H1 (cell line): ENCODE results near the gene DRAXIN. TPM values are rescaled to one million over a fixed set of nuclear protein-coding genes. Genes with fewer than 3 reads are reported as not detected.

Experiments used
- CTCF ChIA-PET: fragments of 300-600 bp; sonication (Branson Sonifier 250); formaldehyde crosslinking; loops from one replicate; lab custom pipeline; 2021; ENCODE audit not compliant: partially characterized antibody; lab: Charles Lee
- POLR2A ChIA-PET: fragments of 300-600 bp; sonication (Branson Sonifier 250); formaldehyde crosslinking; loops from one replicate; lab custom pipeline; 2021; ENCODE audit warnings: inconsistent platforms; ENCODE audit not compliant: partially characterized antibody; lab: Charles Lee
- DNase-seq, 2 experiments: peaks; one replicate each; pipeline versions ENCODE4 v3.0.0 to v3.0.0-alpha.2; 2010 to 2022; ENCODE audit warnings: low spot score in 2 of 2, low read depth in 1 of 2, mixed read lengths in 1 of 2
- FAIRE-seq: peaks from 2 replicates; lab custom pipeline; 2011; peaks lifted over from hg19 to GRCh38; lab: Jason Lieb, UNC
- H2AFZ ChIP-seq: 2 replicates; pipeline ENCODE4 v1.8.1; 2012; ENCODE audit warnings: low read length, inconsistent platforms
- H2AK5ac ChIP-seq: 2 replicates; pipeline ENCODE4 v1.6.1; 2013; ENCODE audit warnings: low read depth, low read length
- H2BK120ac ChIP-seq: replicated peaks from 2 replicates; pipeline ENCODE3; 2013; ENCODE audit warnings: low read depth, low read length, inconsistent platforms
- H2BK12ac ChIP-seq: 2 replicates; pipeline ENCODE4 v1.6.1; 2013; ENCODE audit warnings: low read depth, low read length
- H2BK15ac ChIP-seq: 2 replicates; pipeline ENCODE4 v1.6.1; 2013; ENCODE audit warnings: low read length
- H2BK20ac ChIP-seq: 2 replicates; pipeline ENCODE4 v1.6.1; 2013; ENCODE audit warnings: low read length
- H2BK5ac ChIP-seq: 2 replicates; pipeline ENCODE4 v1.6.1; 2013; ENCODE audit warnings: low read depth, low read length
- H3K14ac ChIP-seq: 2 replicates; pipeline ENCODE4 v1.6.1; 2013; ENCODE audit warnings: inconsistent platforms; ENCODE audit not compliant: insufficient read length
- H3K18ac ChIP-seq: 2 replicates; pipeline ENCODE4 v1.6.1; 2013; ENCODE audit warnings: low read length; ENCODE audit errors: extremely low read depth
- H3K23ac ChIP-seq: 2 replicates; pipeline ENCODE4 v1.6.1; 2013; ENCODE audit warnings: inconsistent platforms; ENCODE audit not compliant: insufficient read length
- H3K23me2 ChIP-seq: 2 replicates; pipeline ENCODE4 v1.6.1; 2013; ENCODE audit warnings: low read depth, low read length
- H3K27ac ChIP-seq: 2 replicates; pipeline ENCODE4 v1.6.1; 2011; ENCODE audit warnings: low read depth, low read length, inconsistent platforms
- H3K27me3 ChIP-seq, 4 experiments: replicated peaks in 1 of 4; 1 replicate in 1 of 4; 2 replicates in 3 of 4; pipeline versions ENCODE4 v1.6.1 to v1.8.1; 2011 to 2013; ENCODE audit warnings: low read length in 3 of 4, mild to moderate bottlenecking in 3 of 4, inconsistent platforms in 2 of 4, mixed read lengths in 2 of 4, moderate library complexity in 1 of 4; ENCODE audit not compliant: control insufficient read depth in 3 of 4, insufficient read depth in 3 of 4; ENCODE audit errors: extremely low read depth in 1 of 4
- H3K36me3 ChIP-seq, 4 experiments: 2 replicates each; pipeline versions ENCODE4 v1.6.1 to v1.8.1; 2011 to 2013; ENCODE audit warnings: mild to moderate bottlenecking in 4 of 4, low read length in 3 of 4, moderate library complexity in 2 of 4, control low read depth in 1 of 4, inconsistent platforms in 1 of 4; ENCODE audit not compliant: insufficient read depth in 4 of 4, control insufficient read depth in 2 of 4
- H3K4ac ChIP-seq: replicated peaks from 2 replicates; pipeline ENCODE3; 2013; ENCODE audit warnings: low read length, low read depth, mixed read lengths, inconsistent platforms; ENCODE audit not compliant: insufficient read length
- H3K4me1 ChIP-seq, 4 experiments: replicated peaks in 1 of 4; 1 replicate in 1 of 4; 2 replicates in 3 of 4; pipeline versions ENCODE4 v1.6.1 to v1.8.1; 2011 to 2013; ENCODE audit warnings: low read length in 3 of 4, inconsistent platforms in 2 of 4, mixed read lengths in 1 of 4; ENCODE audit not compliant: insufficient read depth in 4 of 4, control insufficient read depth in 3 of 4
- H3K4me2 ChIP-seq, 2 experiments: 2 replicates each; pipeline versions ENCODE4 v1.6.1 to v1.8.1; 2011 to 2013; ENCODE audit warnings: low read depth in 2 of 2, low read length in 2 of 2, control low read depth in 1 of 2, inconsistent platforms in 1 of 2, mild to moderate bottlenecking in 1 of 2; ENCODE audit not compliant: insufficient read depth in 1 of 2
- H3K4me3 ChIP-seq, 4 experiments: fragments of 200-600, 300-600 bp in 1 of 4; sonication (generic), shearing (Covaris generic), sonication (Bioruptor Twin) in 1 of 4; 2 replicates each; pipeline versions ENCODE4 v1.5.1 to v1.8.1; 2011 to 2016; ENCODE audit warnings: low read length in 4 of 4, low read depth in 3 of 4, control low read depth in 2 of 4, inconsistent platforms in 2 of 4, mild to moderate bottlenecking in 2 of 4, mixed read lengths in 1 of 4, moderate library complexity in 1 of 4; ENCODE audit not compliant: insufficient read depth in 2 of 4; ENCODE audit errors: extremely low read depth in 1 of 4
- H3K56ac ChIP-seq: replicated peaks from 2 replicates; pipeline ENCODE3; 2013; ENCODE audit warnings: low read depth, mild to moderate bottlenecking, mixed read lengths, low read length, inconsistent platforms; ENCODE audit not compliant: insufficient read length
- H3K79me1 ChIP-seq: 2 replicates; pipeline ENCODE4 v1.6.1; 2013; ENCODE audit warnings: low read depth, low read length, control low read depth
- H3K79me2 ChIP-seq, 2 experiments: 2 replicates each; pipeline versions ENCODE4 v1.6.1 to v1.8.1; 2012 to 2013; ENCODE audit warnings: low read length in 2 of 2, mild to moderate bottlenecking in 2 of 2, inconsistent platforms in 1 of 2; ENCODE audit not compliant: insufficient read depth in 2 of 2, control insufficient read depth in 1 of 2
- H3K9ac ChIP-seq, 4 experiments: replicated peaks in 1 of 4; 1 replicate in 1 of 4; 2 replicates in 3 of 4; pipeline versions ENCODE4 v1.6.1 to v1.8.1; 2011 to 2013; ENCODE audit warnings: low read depth in 3 of 4, low read length in 3 of 4, control low read depth in 2 of 4, mild to moderate bottlenecking in 2 of 4, moderate library complexity in 2 of 4, inconsistent platforms in 1 of 4; ENCODE audit errors: extremely low read depth in 1 of 4
- H3K9me3 ChIP-seq, 2 experiments: 2 replicates each; pipeline versions ENCODE4 v1.6.1 to v1.8.1; 2012 to 2013; ENCODE audit warnings: mild to moderate bottlenecking in 2 of 2, moderate library complexity in 2 of 2, control low read depth in 1 of 2, inconsistent platforms in 1 of 2, low read depth in 1 of 2, low read length in 1 of 2, mixed read lengths in 1 of 2; ENCODE audit not compliant: insufficient read depth in 2 of 2
- H4K20me1 ChIP-seq, 2 experiments: replicated peaks in 1 of 2; 2 replicates each; pipeline versions ENCODE3 to v1.8.1; 2011 to 2013; ENCODE audit warnings: inconsistent platforms in 2 of 2, low read length in 2 of 2, mild to moderate bottlenecking in 1 of 2; ENCODE audit not compliant: insufficient read depth in 2 of 2, control insufficient read depth in 1 of 2
- H4K5ac ChIP-seq: 2 replicates; pipeline ENCODE4 v1.6.1; 2013; ENCODE audit warnings: low read length, low read depth, mixed read lengths, inconsistent platforms; ENCODE audit not compliant: insufficient read length
- H4K8ac ChIP-seq: 2 replicates; pipeline ENCODE4 v1.8.0; 2013; ENCODE audit warnings: mild to moderate bottlenecking, moderate library complexity, low read length, inconsistent platforms; ENCODE audit not compliant: insufficient read depth; ENCODE audit errors: extremely low read depth
- H4K91ac ChIP-seq: replicated peaks from 2 replicates; pipeline ENCODE3; 2013; ENCODE audit warnings: low read length, mixed read lengths, inconsistent platforms; ENCODE audit not compliant: insufficient read length
- ASH2L ChIP-seq: fragments of 200-600, 300-600 bp; sonication (generic); IDR thresholded peaks from one replicate; pipeline ENCODE4 v1.7.1; 2017; ENCODE audit warnings: low read length
- CEBPB ChIP-seq: IDR thresholded peaks from 2 replicates; pipeline ENCODE4 v1.6.1; 2012; ENCODE audit warnings: low read depth, low read length
- CTBP2 ChIP-seq: IDR thresholded peaks from 2 replicates; pipeline ENCODE4 v1.7.0; 2011; ENCODE audit warnings: borderline replicate concordance, mild to moderate bottlenecking, moderate library complexity, mixed read lengths, low read length; ENCODE audit not compliant: insufficient read depth, insufficient read length
- EGR1 ChIP-seq: IDR thresholded peaks from 2 replicates; pipeline ENCODE4 v1.6.1; 2011; ENCODE audit warnings: low read depth, low read length, borderline replicate concordance
- GABPA ChIP-seq: IDR thresholded peaks from 2 replicates; pipeline ENCODE4 v1.6.1; 2011; ENCODE audit warnings: mild to moderate bottlenecking, low read length, moderate library complexity, borderline replicate concordance; ENCODE audit not compliant: insufficient read depth
- JUND ChIP-seq: IDR thresholded peaks from 2 replicates; pipeline ENCODE4 v1.6.1; 2011; ENCODE audit warnings: mild to moderate bottlenecking, improper control_type of control experiment, low read length
- KDM4A ChIP-seq: IDR thresholded peaks from one replicate; pipeline ENCODE4 v1.7.1; 2012; ENCODE audit warnings: low read depth, mild to moderate bottlenecking, moderate library complexity, low read length, inconsistent platforms; ENCODE audit not compliant: severe bottlenecking
- RXRA ChIP-seq: IDR thresholded peaks from 2 replicates; pipeline ENCODE4 v1.6.1; 2011; ENCODE audit warnings: low read depth, mild to moderate bottlenecking, low read length, moderate library complexity; ENCODE audit not compliant: insufficient read depth
- SIX5 ChIP-seq: IDR thresholded peaks from 2 replicates; pipeline ENCODE4 v1.6.1; 2011; ENCODE audit warnings: mild to moderate bottlenecking, low read depth, low read length
- TAF7 ChIP-seq: optimal IDR thresholded peaks from 2 replicates; pipeline ENCODE3; 2011; ENCODE audit warnings: low read depth, mild to moderate bottlenecking, inconsistent platforms, low read length, moderate library complexity, borderline replicate concordance
- ZNF274 ChIP-seq: IDR thresholded peaks from 2 replicates; pipeline ENCODE4 v1.7.0; 2012; ENCODE audit warnings: low read length, borderline replicate concordance; ENCODE audit errors: extremely low read depth
- WGBS, 2 experiments: shearing (Covaris generic) in 1 of 2; methylation state at CpG; one replicate each; pipeline versions ENCODE4 v1.1.6 to v1.1.7; 2013 to 2015; ENCODE audit warnings: low lambda C conversion rate in 2 of 2, mixed read lengths in 2 of 2, inconsistent platforms in 1 of 2, low coverage in 1 of 2, missing lambda C conversion rate in 1 of 2; ENCODE audit not compliant: insufficient replicate concordance in 2 of 2, insufficient coverage in 1 of 2, insufficient read length in 1 of 2; ENCODE audit errors: extremely low coverage in 1 of 2, missing lambda C conversion rate in 1 of 2; 5-methylcytosine and 5-hydroxymethylcytosine counted together
- polyA plus RNA-seq, 7 experiments: library from polyadenylated mRNA; depleted of rRNA in 3 of 7; stranded (reverse) in 5 of 7; unstranded in 2 of 7; fragments of >200 nt in 5 of 7; fragments of 200-250 nt in 2 of 7; gene quantifications; 1 replicate in 5 of 7; 2 replicates in 1 of 7; 4 replicates in 1 of 7; pipeline versions ENCODE4 v1.2.1 to v1.2.3, GENCODE V29; 2011 to 2013; ENCODE audit warnings: missing spikeins in 2 of 7, mixed read lengths in 2 of 7
- total RNA-seq: library from RNA; stranded (reverse); fragmentation: NEBNext Ultra II Directional; extraction: Animal tissue kit (Norgen Biotek cat#: 25700); gene quantifications from 2 replicates; pipeline ENCODE4 v1.2.1, GENCODE V29; 2021
- TF ChIP-seq, protein P1 (sequence below): IDR thresholded peaks from 2 replicates; pipeline ENCODE4 v1.6.1; 2011; ENCODE audit warnings: low read length, improper control_type of control experiment

DRAXIN gene
- total and polyA plus RNA-seq, 2 of the 8 experiments (the other 6 are each of a cell fraction or from before 2014, with no cell fraction given), result 4.6 to 17.6 TPM

DNA sequence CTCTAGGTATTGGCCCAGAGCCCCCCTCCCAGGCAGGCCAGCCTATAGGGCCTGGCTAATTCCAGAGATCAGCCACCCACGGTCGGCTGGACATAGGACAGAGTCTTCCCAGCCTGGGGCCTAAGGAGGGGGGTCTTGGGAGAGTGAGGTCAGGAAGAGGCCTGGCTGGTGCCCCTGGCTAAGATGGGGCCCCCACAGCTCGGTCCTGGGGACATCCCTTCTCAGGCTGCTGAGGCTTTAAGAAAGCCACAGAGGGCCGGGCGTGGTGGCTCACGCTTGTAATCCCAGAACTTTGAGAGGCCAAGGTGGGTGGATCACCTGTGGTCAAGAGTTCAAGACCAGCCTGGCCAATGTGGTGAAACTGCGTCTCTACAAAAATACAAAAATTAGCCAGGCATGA, 73.0 kb downstream of the DRAXIN start:
- H4K8ac ChIP-seq, result no peak overlapping the region
- FAIRE-seq (no peak), DNase-seq (no peak)
- TF ChIP-seq, protein P1, sequence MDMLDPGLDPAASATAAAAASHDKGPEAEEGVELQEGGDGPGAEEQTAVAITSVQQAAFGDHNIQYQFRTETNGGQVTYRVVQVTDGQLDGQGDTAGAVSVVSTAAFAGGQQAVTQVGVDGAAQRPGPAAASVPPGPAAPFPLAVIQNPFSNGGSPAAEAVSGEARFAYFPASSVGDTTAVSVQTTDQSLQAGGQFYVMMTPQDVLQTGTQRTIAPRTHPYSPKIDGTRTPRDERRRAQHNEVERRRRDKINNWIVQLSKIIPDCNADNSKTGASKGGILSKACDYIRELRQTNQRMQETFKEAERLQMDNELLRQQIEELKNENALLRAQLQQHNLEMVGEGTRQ, result no peak
- no peak for TF ChIP-seq KDM4A
- TF ChIP-seq JUND, result no peak
- TF ChIP-seq ASH2L, result no peak
- TF ChIP-seq ZNF274, result no peak
- TF ChIP-seq CTBP2, result no peak
- no peak for TF ChIP-seq SIX5
- no peak for TF ChIP-seq TAF7
- no peak for TF ChIP-seq RXRA
- TF ChIP-seq GABPA, result no peak
- no peak for TF ChIP-seq EGR1
- TF ChIP-seq CEBPB, result no peak
- CTCF ChIA-PET, result interaction anchor here (1.3 to 3.4 kb wide), 4 partner anchors 14 to 71 kb away, joined by 3 to 21 read pairs (median 6); no protein-coding TSS in a partner anchor
- no peak overlapping the region for H2BK20ac ChIP-seq
- no peaks in the 10 kb centered on the region for H4K20me1 ChIP-seq
- no peak overlapping the region for H3K18ac ChIP-seq
- H2AFZ ChIP-seq, result no peak overlapping the region
- no peak overlapping the region for H3K56ac ChIP-seq
- H3K27me3 ChIP-seq, result peaks cover 7 to 40% (median 30%) of the 10 kb centered on the region in 4 experiments
- H3K27ac ChIP-seq, result no peak overlapping the region
- POLR2A ChIA-PET, result interaction anchor here (0.6 to 4.3 kb wide), 5 partner anchors 11 to 212 kb away, joined by 3 to 21 read pairs (median 3); no protein-coding TSS in a partner anchor
- H3K4me2 ChIP-seq, result no peak overlapping the region
- no peak overlapping the region for H3K23ac ChIP-seq
- H3K14ac ChIP-seq, result no peak overlapping the region
- peaks cover 3% of the 10 kb centered on the region; the same call in 1 of the 2 replicates for H3K23me2 ChIP-seq
- H2BK15ac ChIP-seq, result no peak overlapping the region
- WGBS, 2 experiments, result 88% methylated on average over 7 of the region's 7 CpGs; no CpG with 5 or more reads in 1 of the 2 experiments
- H2BK12ac ChIP-seq, result no peak overlapping the region
- no peak overlapping the region for H3K4me3 ChIP-seq
- peaks cover 0 to 5% of the 10 kb centered on the region in 2 experiments; a peak in 1 of 4 replicates for H3K9me3 ChIP-seq
- no peak overlapping the region for H2BK120ac ChIP-seq
- H4K91ac ChIP-seq, result no peak overlapping the region
- H4K5ac ChIP-seq, result no peak overlapping the region
- H3K4ac ChIP-seq, result no peak overlapping the region
- H3K9ac ChIP-seq, result no peak overlapping the region
- no peak overlapping the region for H2BK5ac ChIP-seq
- H3K79me1 ChIP-seq, result no peaks in the 10 kb centered on the region
- H2AK5ac ChIP-seq, result no peak overlapping the region
- H3K4me1 ChIP-seq, result peaks cover 0 to 16% (median 10%) of the 10 kb centered on the region in 4 experiments; a peak in 6 of 7 replicates
- H3K79me2 ChIP-seq, result no peaks in the 10 kb centered on the region
- H3K36me3 ChIP-seq, result no peaks in the 10 kb centered on the region
